HepG2 (cell line): ENCODE measurements around the gene SMIM1. TPM values are rescaled to one million over a fixed set of nuclear protein-coding genes. Genes with fewer than 3 reads are reported as not detected.

Experiments
- ATAC-seq: fragments of 200-7000 bp; cut with Tn5 transposase; 3 replicates; pipeline ENCODE4 v1.9.1; 2020; ENCODE audit warnings: mild to moderate bottlenecking, moderate library complexity
- BruUV-seq: library from RNA; stranded (reverse); fragments of 400-500 nt; replicated peaks from 2 replicates; lab custom pipeline; 2021; lab: Mats Ljungman, UMichigan
- CTCF ChIA-PET: fragments of 300-600 bp; formaldehyde crosslinking; extraction: SDS; loops from one replicate; lab custom pipeline; 2021; ENCODE audit warnings: low total read pairs, inconsistent platforms, low intra/inter-chr PET ratio; lab: Yijun Ruan, JAX
- POLR2A ChIA-PET: fragments of 350-600 bp; sonication (Branson Sonifier 250); formaldehyde crosslinking; loops from one replicate; lab custom pipeline; 2020; ENCODE audit warnings: antibody characterized with exemption, inconsistent platforms; lab: Yijun Ruan, JAX
- DNase-seq: peaks from one replicate; pipeline ENCODE4 v3.0.0-alpha.2; 2015; ENCODE audit warnings: low spot score
- FAIRE-seq: peaks from 3 replicates; lab custom pipeline; 2011; peaks lifted over from hg19 to GRCh38; lab: Jason Lieb, UNC
- H2AFZ ChIP-seq: one replicate; pipeline ENCODE4 v1.6.1; 2011; ENCODE audit warnings: low read length, inconsistent platforms
- H3K27ac ChIP-seq: fragments of 300-600 bp; 3 replicates; pipeline ENCODE4 v1.8.0; 2011; ENCODE audit warnings: mixed run types, mild to moderate bottlenecking, mixed read lengths, low read length, inconsistent platforms; ENCODE audit not compliant: insufficient read depth; ENCODE audit errors: extremely low read length
- H3K27me3 ChIP-seq, 2 experiments: fragments of 200-600 bp in 1 of 2; 2 replicates in 1 of 2; 3 replicates in 1 of 2; pipeline versions ENCODE4 v1.6.0 to v1.8.0; 2011; ENCODE audit warnings: low read length in 2 of 2, mild to moderate bottlenecking in 2 of 2, moderate library complexity in 2 of 2, inconsistent platforms in 1 of 2; ENCODE audit not compliant: insufficient read depth in 2 of 2, control insufficient read depth in 1 of 2
- H3K36me3 ChIP-seq, 2 experiments: fragments of 200-600 bp in 1 of 2; replicated peaks in 1 of 2; 2 replicates in 1 of 2; 3 replicates in 1 of 2; pipeline versions ENCODE4 v1.5.1 to v1.8.0; 2011; ENCODE audit warnings: low read length in 2 of 2, inconsistent platforms in 1 of 2; ENCODE audit not compliant: insufficient read depth in 2 of 2, control insufficient read depth in 1 of 2
- H3K4me1 ChIP-seq: 2 replicates; pipeline ENCODE4 v1.5.1; 2012; ENCODE audit warnings: low read length, inconsistent platforms; ENCODE audit not compliant: insufficient read depth
- H3K4me2 ChIP-seq: 2 replicates; pipeline ENCODE4 v1.6.0; 2011; ENCODE audit warnings: low read depth, low read length, inconsistent platforms
- H3K4me3 ChIP-seq, 3 experiments: fragments of 200-600 bp in 1 of 3; sonication (generic), shearing (Covaris generic) in 1 of 3; replicated peaks in 1 of 3; 2 replicates each; pipeline ENCODE4 v1.5.1; 2011 to 2016; ENCODE audit warnings: low read length in 3 of 3, inconsistent platforms in 2 of 3, low read depth in 2 of 3, mild to moderate bottlenecking in 2 of 3, control low read depth in 1 of 3, mixed read lengths in 1 of 3; ENCODE audit not compliant: insufficient read depth in 1 of 3
- H3K79me2 ChIP-seq: one replicate; pipeline ENCODE4 v1.6.1; 2011; ENCODE audit warnings: low read length, inconsistent platforms; ENCODE audit not compliant: insufficient read depth
- H3K9ac ChIP-seq: 2 replicates; pipeline ENCODE4 v1.6.0; 2011; ENCODE audit warnings: mild to moderate bottlenecking, low read depth, low read length, inconsistent platforms; ENCODE audit not compliant: insufficient read depth
- H3K9me3 ChIP-seq: 2 replicates; pipeline ENCODE4 v1.5.1; 2012; ENCODE audit warnings: mild to moderate bottlenecking, low read length
- H4K20me1 ChIP-seq: 2 replicates; pipeline ENCODE4 v1.6.0; 2011; ENCODE audit warnings: inconsistent platforms, mild to moderate bottlenecking, low read length, moderate library complexity; ENCODE audit not compliant: insufficient read depth
- ARID2 ChIP-seq: sonication (generic); formaldehyde crosslinking; IDR thresholded peaks from 2 replicates; pipeline ENCODE4 v1.8.1; 2022; ENCODE audit warnings: mild to moderate bottlenecking, missing genetic modification reagents, borderline replicate concordance
- GATA4 ChIP-seq: sonication (generic); IDR thresholded peaks from 2 replicates; pipeline ENCODE4 v1.6.1; 2016; ENCODE audit warnings: antibody characterized with exemption, low read depth, borderline replicate concordance
- HOXA5 ChIP-seq: sonication (generic); formaldehyde crosslinking; IDR thresholded peaks from 2 replicates; pipeline ENCODE4 v1.4.0; 2020; ENCODE audit warnings: missing genetic modification reagents
- MED8 ChIP-seq: sonication (generic); formaldehyde crosslinking; IDR thresholded peaks from 2 replicates; pipeline ENCODE4 v1.8.1; 2023; ENCODE audit warnings: mild to moderate bottlenecking, missing genetic modification reagents; ENCODE audit not compliant: insufficient replicate concordance
- PLRG1 ChIP-seq: fragments of 450-650 bp; conservative IDR thresholded peaks from 2 replicates; pipeline ENCODE4 v1.6.1; 2016
- SP5 ChIP-seq: IDR thresholded peaks from 2 replicates; pipeline ENCODE4 v1.6.1; 2016; ENCODE audit warnings: low read depth, borderline replicate concordance
- ZFAT ChIP-seq: sonication (generic); formaldehyde crosslinking; conservative IDR thresholded peaks from 2 replicates; pipeline ENCODE4 v1.8.1; 2023; ENCODE audit warnings: missing genetic modification reagents, inconsistent platforms
- ZNF10 ChIP-seq: sonication (generic); formaldehyde crosslinking; IDR thresholded peaks from 2 replicates; pipeline ENCODE4 v1.4.0; 2020; ENCODE audit warnings: mild to moderate bottlenecking, low read depth, missing genetic modification reagents, borderline replicate concordance
- ZNF34 ChIP-seq: sonication (generic); formaldehyde crosslinking; IDR thresholded peaks from 2 replicates; pipeline ENCODE4 v1.4.0; 2020; ENCODE audit warnings: mild to moderate bottlenecking, missing genetic modification reagents, borderline replicate concordance
- ZNF558 ChIP-seq: sonication (generic); formaldehyde crosslinking; IDR thresholded peaks from 2 replicates; pipeline ENCODE4 v1.9.0; 2022; ENCODE audit warnings: mild to moderate bottlenecking, missing genetic modification reagents, borderline replicate concordance
- ZNF75D ChIP-seq: sonication (generic); formaldehyde crosslinking; IDR thresholded peaks from 2 replicates; pipeline ENCODE4 v1.8.1; 2023; ENCODE audit warnings: missing genetic modification reagents, mild to moderate bottlenecking, borderline replicate concordance
- WGBS: methylation state at CpG from one replicate; pipeline ENCODE4 v1.1.6; 2017; ENCODE audit warnings: low lambda C conversion rate; 5-methylcytosine and 5-hydroxymethylcytosine counted together
- in situ Hi-C: cut with HindIII; loops from 2 replicates; pipeline ENCODE4 v1.10.0; 2017; ENCODE audit warnings: low pct_unique_long_range_greater_than_20kb; ENCODE audit not compliant: extremely low pct_ligation_motif_present
- intact Hi-C: fragments of 100-400 bp; cut with micrococcal nuclease; formaldehyde crosslinking; loops from one replicate; pipeline ENCODE4 v1.10.0; 2022; ENCODE audit not compliant: unreplicated experiment
- polyA plus RNA-seq, 8 experiments: library from polyadenylated mRNA; depleted of rRNA in 3 of 8; stranded (reverse) in 7 of 8; unstranded in 1 of 8; fragments of >200 nt; fragmentation: Illumina TruSeq in 4 of 8; extraction: Trizol in 4 of 8; gene quantifications; 2 replicates each; pipeline versions ENCODE4 v1.2.1 to v1.2.3, GENCODE V29; 2011 to 2016; ENCODE audit warnings: low read depth in 4 of 8, missing spikeins in 1 of 8, mixed read lengths in 1 of 8; ENCODE audit not compliant: insufficient read depth in 1 of 8
- total RNA-seq, 5 experiments: library from RNA; depleted of rRNA; stranded (reverse); fragments of >200 nt; fragmentation: Illumina TruSeq; extraction: Trizol; gene quantifications; 2 replicates each; pipeline ENCODE4 v1.2.3, GENCODE V29; 2016; ENCODE audit warnings: low read depth in 1 of 5
- TF ChIP-seq, protein P1 (sequence below): sonication (generic); formaldehyde crosslinking; IDR thresholded peaks from 2 replicates; pipeline ENCODE4 v1.4.0; 2020; ENCODE audit warnings: mild to moderate bottlenecking, missing genetic modification reagents
- TF ChIP-seq, protein P2 (sequence below): sonication (generic); formaldehyde crosslinking; conservative IDR thresholded peaks from 2 replicates; pipeline ENCODE4 v1.4.0; 2020; ENCODE audit warnings: missing genetic modification reagents
- TF ChIP-seq, protein P3 (sequence below): sonication (generic); formaldehyde crosslinking; IDR thresholded peaks from 2 replicates; pipeline ENCODE4 v1.5.1; 2020; ENCODE audit warnings: missing genetic modification reagents, mild to moderate bottlenecking, borderline replicate concordance

SMIM1 gene
- total and polyA plus RNA-seq, 2 of the 13 experiments (the other 11 are each of a cell fraction or from before 2014, with no cell fraction given): 12.4 to 56.3 TPM

- H3K27ac ChIP-seq: no peak overlapping the region
- DNase-seq (no peak), FAIRE-seq (no peak), ATAC-seq (no peak)
- 76% methylated on average over 8 of the region's 8 CpGs for WGBS
- no peak overlapping the region for H3K9ac ChIP-seq
- BruUV-seq: no TSS peak
- no peaks in the 10 kb centered on the region for H3K27me3 ChIP-seq
- no peaks in the 10 kb centered on the region for H3K9me3 ChIP-seq
- H3K4me2 ChIP-seq: no peak overlapping the region
- H3K79me2 ChIP-seq: no peaks in the 10 kb centered on the region
- in situ Hi-C loops: no loop called here
- no peaks in the 10 kb centered on the region for H3K4me1 ChIP-seq
- POLR2A ChIA-PET: no interaction called here
- intact Hi-C loops: no loop called here
- H4K20me1 ChIP-seq: no peaks in the 10 kb centered on the region
- CTCF ChIA-PET: no interaction called here
- no peak overlapping the region for H3K4me3 ChIP-seq
- TF ChIP-seq, protein P1, sequence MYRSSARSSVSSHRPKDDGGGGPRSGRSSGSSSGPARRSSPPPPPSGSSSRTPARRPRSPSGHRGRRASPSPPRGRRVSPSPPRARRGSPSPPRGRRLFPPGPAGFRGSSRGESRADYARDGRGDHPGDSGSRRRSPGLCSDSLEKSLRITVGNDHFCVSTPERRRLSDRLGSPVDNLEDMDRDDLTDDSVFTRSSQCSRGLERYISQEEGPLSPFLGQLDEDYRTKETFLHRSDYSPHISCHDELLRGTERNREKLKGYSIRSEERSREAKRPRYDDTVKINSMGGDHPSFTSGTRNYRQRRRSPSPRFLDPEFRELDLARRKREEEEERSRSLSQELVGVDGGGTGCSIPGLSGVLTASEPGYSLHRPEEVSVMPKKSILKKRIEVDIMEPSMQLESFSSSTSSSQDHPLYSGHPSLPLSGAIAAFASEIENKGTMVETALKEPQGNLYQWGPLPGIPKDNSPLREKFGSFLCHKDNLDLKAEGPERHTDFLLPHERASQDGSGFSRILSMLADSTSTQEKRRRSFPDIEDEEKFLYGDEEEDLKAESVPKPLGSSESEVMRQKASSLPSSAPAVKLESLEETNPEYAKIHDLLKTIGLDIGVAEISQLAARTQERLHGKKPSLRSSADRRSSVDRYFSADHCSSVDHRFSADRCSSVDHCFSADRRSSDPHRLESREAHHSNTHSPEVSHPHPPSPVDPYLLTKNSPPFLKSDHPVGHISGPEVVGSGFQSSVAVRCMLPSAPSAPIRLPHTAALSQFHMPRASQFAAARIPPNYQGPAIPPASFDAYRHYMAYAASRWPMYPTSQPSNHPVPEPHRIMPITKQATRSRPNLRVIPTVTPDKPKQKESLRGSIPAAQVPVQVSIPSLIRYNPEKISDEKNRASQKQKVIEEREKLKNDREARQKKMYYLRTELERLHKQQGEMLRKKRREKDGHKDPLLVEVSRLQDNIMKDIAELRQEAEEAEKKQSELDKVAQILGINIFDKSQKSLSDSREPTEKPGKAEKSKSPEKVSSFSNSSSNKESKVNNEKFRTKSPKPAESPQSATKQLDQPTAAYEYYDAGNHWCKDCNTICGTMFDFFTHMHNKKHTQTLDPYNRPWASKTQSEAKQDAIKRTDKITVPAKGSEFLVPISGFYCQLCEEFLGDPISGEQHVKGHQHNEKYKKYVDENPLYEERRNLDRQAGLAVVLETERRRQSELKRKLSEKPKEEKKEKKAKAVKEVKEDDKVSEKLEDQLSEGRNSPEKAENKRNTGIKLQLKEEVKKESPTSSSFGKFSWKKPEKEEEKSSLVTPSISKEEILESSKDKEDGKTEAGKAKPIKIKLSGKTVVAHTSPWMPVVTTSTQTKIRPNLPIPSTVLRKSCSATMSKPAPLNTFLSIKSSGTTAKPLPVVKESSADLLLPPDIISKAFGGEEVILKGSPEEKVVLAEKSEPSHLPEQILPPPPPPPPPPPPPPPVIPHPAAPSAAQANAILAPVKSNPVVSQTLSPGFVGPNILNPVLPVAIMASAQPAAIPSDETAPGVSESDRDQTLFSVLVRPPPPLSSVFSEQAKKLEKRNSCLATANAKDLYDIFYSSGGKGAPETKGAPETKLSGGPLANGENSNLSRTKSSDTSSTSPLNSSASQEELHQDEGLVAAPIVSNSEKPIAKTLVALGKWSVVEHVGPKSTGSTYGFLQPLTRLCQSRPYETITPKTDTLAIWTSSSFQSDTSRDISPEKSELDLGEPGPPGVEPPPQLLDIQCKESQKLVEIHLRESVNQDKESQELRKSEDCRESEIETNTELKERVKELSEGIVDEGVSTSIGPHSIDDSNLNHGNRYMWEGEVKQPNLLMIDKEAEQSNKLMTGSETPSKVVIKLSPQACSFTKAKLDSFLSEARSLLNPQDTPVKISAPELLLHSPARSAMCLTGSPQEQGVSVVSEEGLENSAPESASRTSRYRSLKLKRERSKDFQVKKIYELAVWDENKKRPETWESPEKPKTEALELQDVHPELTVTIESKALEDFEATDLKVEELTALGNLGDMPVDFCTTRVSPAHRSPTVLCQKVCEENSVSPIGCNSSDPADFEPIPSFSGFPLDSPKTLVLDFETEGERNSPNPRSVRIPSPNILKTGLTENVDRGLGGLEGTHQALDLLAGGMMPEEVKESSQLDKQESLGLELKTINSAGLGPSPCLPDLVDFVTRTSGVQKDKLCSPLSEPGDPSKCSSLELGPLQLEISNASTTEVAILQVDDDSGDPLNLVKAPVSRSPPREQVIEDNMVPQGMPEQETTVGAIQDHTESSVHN (CRISPR knock-in tag): no peak
- TF ChIP-seq, protein P2, sequence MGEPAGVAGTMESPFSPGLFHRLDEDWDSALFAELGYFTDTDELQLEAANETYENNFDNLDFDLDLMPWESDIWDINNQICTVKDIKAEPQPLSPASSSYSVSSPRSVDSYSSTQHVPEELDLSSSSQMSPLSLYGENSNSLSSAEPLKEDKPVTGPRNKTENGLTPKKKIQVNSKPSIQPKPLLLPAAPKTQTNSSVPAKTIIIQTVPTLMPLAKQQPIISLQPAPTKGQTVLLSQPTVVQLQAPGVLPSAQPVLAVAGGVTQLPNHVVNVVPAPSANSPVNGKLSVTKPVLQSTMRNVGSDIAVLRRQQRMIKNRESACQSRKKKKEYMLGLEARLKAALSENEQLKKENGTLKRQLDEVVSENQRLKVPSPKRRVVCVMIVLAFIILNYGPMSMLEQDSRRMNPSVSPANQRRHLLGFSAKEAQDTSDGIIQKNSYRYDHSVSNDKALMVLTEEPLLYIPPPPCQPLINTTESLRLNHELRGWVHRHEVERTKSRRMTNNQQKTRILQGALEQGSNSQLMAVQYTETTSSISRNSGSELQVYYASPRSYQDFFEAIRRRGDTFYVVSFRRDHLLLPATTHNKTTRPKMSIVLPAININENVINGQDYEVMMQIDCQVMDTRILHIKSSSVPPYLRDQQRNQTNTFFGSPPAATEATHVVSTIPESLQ (CRISPR knock-in tag): no peak
- no peak for TF ChIP-seq PLRG1
- no peak for TF ChIP-seq ZNF10 (CRISPR knock-in tag)
- TF ChIP-seq SP5: no peak
- TF ChIP-seq ZNF75D (CRISPR knock-in tag): no peak
- TF ChIP-seq ZNF34 (CRISPR knock-in tag): no peak
- no peak for TF ChIP-seq GATA4
- TF ChIP-seq ZNF558: no peak
- TF ChIP-seq ARID2 (CRISPR knock-in tag): no peak
- TF ChIP-seq, protein P3, sequence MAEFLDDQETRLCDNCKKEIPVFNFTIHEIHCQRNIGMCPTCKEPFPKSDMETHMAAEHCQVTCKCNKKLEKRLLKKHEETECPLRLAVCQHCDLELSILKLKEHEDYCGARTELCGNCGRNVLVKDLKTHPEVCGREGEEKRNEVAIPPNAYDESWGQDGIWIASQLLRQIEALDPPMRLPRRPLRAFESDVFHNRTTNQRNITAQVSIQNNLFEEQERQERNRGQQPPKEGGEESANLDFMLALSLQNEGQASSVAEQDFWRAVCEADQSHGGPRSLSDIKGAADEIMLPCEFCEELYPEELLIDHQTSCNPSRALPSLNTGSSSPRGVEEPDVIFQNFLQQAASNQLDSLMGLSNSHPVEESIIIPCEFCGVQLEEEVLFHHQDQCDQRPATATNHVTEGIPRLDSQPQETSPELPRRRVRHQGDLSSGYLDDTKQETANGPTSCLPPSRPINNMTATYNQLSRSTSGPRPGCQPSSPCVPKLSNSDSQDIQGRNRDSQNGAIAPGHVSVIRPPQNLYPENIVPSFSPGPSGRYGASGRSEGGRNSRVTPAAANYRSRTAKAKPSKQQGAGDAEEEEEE: no peak
- TF ChIP-seq MED8: no peak
- no peak for TF ChIP-seq ZFAT (CRISPR knock-in tag)
- no peak for TF ChIP-seq HOXA5
- peaks cover 15 to 52% of the 10 kb centered on the region in 2 experiments; a peak in 4 of 5 replicates for H3K36me3 ChIP-seq
- no peak overlapping the region for H2AFZ ChIP-seq
Measured at GRCh38 chr1:3824650-3825049, 52.1 kb downstream of the SMIM1 start.
